ENCODE measurements around the gene SMTN.
"Not testable (repeated sequence)": the region's sequence is repeated elsewhere in the genome, so short reads cannot be mapped to it uniquely, and the experiment has no call there.

SMTN gene

DNA sequence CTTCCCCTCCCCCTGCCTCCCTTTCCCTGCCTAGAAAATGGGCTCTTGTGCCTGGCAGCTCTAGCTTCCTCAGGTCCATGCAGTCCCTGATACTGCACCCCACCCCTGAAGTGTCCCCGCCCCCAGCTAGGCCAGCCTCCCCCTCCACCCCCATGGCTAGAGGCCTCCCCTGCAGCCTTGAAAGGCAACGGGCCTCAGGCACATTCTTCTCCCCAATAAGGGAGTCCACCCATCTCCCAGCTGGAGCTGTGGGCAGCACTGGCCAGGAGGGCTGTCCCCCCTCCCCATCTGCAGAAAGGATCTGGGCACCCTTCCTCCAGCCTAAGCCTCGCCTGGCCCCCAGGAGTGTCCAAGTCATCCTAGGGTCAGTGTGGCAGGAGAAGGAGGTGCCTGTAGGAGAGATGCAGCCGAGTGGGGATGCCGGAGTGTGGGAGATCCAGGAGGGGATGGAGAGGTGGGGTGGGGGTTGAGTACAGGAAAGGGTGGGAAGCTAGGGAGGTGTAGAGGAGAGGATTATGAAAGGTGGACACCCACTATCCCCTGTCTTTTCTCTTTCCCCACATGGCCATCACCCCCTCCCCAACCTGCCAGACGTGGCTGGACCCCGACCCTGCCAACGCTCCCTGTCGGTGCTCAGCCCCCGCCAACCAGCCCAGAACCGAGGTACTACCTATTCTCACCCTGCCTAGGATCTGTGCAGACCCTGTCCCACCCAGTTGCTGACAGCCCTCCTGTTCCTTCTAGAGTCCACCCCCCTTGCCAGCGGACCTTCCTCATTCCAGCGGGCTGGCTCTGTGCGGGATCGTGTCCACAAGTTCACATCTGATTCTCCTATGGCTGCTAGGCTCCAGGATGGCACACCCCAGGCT is 9.3 kb downstream of the SMTN start:
- no peak for DNase-seq (ENCODE audit: low read depth)

DNA sequence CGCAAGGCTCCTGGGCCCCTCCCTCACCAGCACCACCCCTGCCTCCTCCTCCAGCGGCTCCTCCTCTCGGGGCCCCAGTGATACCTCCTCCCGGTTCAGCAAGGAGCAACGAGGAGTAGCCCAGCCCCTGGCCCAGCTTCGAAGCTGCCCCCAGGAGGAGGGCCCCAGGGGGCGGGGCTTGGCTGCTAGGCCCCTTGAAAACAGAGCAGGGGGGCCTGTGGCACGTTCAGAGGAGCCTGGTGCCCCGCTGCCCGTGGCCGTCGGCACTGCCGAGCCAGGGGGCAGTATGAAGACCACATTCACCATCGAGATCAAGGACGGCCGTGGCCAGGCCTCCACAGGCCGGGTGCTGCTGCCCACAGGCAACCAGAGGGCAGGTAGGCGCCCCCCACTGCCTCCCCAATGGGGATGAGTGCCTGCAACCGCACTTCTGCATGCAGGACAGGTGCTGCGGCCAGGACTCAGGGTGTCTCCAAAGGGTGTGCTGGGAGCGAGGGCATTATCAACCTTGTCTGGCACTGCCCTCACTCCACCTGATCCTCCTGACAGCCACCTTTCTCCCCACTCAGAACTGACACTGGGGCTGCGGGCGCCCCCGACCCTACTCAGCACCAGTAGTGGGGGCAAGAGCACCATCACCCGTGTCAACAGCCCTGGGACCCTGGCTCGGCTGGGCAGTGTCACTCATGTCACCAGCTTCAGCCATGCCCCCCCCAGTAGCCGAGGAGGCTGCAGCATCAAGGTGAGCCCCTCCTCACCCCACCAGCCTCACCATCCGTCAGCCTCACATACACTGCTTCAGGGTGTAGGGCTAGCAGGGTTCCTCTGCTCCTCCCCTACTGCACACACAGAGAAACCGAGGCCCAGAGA is 10.2 kb downstream of the SMTN start:
- no peak for DNase-seq (ENCODE audit: low read depth)

DNA sequence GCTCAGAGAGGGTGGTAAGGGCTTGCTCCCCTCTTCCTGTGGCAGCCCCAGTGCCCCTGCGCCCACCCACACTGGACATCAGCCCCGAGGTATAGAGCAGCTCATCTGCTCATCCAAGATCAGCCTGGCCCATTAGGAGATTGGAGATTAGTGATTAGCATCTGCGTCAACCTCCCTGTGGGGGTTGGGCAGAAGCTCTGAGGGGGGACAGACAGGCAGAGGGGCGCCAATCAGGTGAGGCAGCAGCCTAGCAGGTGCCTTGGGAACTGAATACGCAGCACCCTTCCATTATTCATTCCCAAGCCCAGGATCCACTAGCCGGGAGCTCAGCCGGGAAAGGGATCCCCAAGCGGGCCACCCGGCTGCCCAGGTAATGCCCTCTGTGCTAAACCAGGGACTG is 11.0 kb downstream of the SMTN start:
- no peak for DNase-seq (ENCODE audit: low read depth)

DNA sequence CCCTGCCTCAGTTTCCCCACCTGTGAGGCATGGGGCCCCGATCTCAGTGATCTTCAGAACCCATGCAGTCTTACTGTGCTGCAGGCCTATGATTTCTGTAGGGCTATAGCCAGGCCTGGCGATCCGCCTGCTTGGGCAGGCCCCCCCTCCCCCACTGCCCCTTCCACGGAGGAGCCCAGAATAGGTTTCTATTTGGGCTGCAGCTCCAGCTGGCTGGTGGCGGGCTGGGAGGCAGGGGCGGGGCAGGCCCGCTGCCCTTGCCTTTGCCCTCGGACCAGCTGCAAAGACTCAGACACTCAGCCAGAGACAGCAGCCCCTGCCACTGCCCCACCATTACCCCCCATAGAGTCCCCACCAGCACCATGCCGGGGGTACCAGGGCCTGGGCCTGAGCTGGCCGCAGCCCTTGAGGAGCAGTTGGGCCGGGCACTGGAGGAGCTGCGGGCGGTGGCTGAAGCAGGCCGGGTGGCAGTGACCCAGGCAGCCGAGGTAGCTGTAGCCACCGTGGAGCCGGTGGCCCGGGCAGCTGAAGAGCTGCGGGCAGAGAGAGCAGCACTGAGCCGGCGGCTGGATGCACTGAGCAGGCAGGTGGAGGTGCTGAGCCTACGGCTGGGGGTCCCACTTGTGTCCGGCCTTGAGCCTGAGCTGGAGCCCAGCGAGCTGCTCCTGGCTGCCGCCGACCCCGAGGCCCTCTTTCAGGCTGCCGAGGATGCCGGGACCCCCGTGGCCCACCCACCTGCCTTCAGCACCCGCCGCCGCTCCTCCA is 12.2 kb downstream of the SMTN start:
- no peak for DNase-seq (ENCODE audit: low read depth)

DNA sequence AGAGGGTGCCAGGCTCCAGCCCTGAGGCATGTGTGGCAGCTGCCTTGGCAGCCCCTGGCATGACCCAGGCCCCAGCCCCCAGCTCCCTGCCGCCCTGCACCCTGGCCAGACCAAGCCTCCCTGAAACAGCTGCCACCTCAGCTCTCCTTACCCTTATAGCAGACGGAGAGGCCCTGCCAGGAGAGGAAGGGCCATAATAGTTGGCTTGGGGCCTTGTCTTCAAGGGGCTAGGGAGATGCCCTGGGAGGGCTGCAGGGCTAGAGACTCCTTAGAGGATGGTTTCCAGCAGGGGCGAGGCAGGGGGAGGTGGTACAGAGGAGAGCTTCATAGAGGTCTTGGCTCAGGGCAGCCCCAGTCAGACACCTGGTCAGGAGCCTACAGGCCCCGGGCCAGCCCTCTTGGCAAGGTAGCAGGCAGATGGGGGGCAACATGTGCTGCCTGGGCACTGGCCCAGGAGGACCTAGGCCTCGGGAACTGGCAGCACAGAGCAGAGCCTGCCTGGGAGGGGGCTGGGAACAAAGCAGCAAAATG is 13.0 kb downstream of the SMTN start:
- DNase-seq (ENCODE audit: low read depth), result no peak

DNA sequence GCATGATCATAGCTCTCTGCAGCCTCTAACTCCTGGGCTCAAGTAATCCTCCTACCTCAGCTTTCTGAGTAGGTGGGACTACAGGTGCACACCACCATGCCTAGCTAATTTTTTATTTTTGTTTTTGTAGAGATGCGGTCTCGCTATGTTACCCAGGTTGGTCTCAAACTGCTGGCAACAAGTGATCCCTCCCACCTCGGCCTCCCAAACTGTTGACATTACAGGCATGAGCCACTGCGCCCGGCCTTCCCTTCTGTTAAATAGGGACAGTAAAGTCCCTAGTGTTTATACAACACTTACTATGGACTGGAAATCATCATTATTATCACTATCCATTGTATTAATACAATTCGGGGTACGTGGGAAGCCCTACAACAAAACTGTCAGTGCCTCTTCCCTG is 13.6 kb downstream of the SMTN start:
- DNase-seq (ENCODE audit: low read depth), result no peak

DNA sequence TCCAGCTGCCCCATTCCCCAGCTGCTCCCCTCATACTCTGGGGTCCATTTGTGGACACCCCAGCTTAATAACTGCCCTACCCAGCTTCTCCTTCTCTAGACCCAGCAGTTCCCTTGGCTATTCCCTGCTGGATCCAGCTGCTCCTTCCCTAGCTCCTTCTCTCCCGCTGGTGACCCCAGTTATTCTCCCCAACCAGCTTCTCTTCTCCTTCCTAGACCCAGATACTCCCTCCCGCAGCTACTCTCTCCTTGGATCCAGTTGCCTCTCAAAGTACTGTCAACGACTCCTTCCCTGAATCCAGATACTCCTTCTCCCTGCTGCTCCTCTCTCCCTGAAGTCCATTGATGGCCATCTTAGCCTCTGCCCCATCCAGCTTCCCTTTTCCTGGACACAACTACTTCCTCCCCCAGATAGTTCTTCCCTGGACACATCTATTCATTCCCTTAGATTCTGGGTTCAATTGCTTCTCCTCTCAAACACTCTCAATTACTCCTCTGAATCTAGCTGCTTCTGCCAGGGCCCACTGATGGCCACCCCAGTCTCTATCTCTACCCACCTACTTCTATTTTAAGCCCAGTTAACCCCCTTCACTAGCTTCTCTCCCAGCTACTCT is 14.6 kb downstream of the SMTN start:
- no peak for DNase-seq (ENCODE audit: low read depth)

DNA sequence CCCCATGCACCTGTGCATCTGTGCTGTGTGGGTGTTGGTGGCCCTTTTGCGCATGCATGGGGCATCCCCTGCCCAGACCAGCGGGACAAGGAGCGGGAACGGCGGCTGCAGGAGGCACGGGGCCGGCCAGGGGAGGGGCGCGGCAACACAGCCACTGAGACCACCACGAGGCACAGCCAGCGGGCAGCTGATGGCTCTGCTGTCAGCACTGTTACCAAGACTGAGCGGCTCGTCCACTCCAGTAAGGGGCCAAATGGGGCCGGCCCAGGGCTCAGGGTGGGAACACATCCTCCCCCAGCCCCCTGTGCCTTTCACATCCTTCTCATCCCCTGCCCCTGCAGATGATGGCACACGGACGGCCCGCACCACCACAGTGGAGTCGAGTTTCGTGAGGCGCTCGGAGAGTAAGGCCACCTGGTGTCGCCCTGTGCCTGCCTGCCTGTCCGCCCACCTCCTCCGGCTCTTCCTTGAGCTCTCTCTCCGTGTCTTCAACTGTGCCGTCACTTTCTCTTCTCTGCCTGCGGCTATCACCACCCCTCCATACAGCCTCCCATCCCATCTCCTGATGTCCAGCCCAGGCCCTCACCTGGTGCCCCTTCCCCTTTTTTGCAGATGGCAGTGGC is 15.7 kb downstream of the SMTN start:
- DNase-seq (ENCODE audit: low read depth), result no peak

DNA sequence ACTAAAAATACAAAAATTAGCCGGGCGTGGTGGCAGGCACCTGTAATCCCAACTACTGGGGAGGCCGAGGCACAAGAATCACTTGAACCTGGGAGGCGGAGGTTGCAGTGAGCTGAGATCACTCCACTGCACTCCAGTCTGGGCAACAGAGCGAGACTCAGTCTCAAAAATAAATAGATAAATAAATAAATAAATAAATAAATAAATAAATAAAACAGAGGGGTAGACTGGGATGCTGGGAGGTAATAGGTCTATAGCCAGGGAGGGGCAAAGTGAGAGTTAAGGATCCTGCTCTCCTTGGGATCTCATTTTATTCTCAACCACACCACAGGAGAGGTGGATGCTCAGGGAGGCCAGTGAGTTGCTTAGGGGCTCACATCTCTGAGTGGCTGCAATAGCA is 16.4 kb downstream of the SMTN start:
- DNase-seq (ENCODE audit: low read depth), result not testable (repeated sequence)

DNA sequence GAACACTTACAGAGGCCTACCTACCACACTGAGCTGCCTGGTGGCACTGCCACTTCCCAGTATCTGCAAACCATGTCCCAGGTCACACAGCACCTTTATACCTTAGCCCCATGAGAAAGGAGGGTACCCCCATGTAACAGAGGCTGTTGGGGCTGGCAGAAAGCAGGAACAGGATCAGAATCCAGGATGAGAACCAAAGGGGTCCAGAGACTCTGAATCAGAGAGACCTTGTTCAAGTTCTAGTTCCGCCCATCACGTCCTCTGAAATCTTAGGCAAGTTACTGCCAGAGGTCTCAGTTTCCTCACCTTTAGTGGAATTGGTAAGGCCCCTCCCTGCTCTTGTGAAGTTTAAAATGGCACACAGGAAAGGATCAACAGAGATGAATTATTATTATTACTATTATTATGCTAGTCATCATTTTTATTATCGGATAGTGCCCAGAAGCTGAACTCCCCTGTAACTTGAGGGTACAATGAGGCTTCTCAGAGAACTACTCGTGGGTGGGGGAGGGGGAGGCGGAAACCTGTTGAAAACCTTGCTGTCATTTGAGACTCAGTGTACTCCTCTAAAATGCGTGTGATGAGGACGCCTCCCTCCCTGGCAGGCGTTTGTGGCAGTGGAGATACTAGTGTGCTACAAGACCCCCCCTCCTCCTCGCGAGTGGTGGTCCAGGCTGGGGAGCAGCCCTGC is 17.0 kb downstream of the SMTN start:
- no peak for DNase-seq (ENCODE audit: low read depth)

DNA sequence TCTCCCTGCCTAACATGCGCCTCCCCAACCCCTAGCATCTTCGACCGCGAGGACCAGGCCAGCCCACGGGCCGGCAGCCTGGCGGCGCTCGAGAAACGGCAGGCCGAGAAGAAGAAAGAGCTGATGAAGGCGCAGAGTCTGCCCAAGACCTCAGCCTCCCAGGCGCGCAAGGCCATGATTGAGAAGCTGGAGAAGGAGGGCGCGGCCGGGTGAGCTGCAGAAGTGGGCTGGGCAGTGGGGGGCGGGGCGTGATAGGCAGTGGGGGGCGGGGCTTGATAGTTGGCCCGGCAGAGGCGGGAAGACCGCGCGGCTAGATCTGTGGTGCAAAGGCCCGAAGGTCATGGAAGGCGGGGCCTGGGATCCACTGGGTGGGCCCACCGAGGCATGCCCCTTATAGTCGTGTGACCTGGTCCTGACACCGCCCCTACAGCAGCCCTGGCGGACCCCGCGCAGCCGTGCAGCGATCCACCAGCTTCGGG is 17.6 kb downstream of the SMTN start:
- DNase-seq (ENCODE audit: low read depth), result no peak

DNA sequence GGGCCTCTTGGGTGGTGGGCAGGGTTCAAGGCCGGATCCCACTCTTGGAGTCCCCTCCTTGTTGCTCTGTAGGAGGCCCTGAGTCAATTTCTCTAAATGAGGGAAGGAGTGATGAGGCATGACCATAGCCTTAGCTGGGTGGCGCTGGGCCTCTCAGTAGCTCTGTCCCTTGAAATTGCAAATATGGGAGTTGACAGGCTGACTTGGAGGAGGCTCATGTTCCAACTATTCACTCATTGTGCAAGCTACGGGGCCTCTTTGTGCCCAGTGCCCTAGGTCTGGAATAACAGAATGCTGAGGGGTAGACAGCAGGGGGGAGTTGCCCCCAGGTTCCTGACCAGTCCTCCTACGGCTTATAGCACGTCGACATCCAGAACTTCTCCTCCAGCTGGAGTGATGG is 18.3 kb downstream of the SMTN start:
- DNase-seq (ENCODE audit: low read depth), result no peak

DNA sequence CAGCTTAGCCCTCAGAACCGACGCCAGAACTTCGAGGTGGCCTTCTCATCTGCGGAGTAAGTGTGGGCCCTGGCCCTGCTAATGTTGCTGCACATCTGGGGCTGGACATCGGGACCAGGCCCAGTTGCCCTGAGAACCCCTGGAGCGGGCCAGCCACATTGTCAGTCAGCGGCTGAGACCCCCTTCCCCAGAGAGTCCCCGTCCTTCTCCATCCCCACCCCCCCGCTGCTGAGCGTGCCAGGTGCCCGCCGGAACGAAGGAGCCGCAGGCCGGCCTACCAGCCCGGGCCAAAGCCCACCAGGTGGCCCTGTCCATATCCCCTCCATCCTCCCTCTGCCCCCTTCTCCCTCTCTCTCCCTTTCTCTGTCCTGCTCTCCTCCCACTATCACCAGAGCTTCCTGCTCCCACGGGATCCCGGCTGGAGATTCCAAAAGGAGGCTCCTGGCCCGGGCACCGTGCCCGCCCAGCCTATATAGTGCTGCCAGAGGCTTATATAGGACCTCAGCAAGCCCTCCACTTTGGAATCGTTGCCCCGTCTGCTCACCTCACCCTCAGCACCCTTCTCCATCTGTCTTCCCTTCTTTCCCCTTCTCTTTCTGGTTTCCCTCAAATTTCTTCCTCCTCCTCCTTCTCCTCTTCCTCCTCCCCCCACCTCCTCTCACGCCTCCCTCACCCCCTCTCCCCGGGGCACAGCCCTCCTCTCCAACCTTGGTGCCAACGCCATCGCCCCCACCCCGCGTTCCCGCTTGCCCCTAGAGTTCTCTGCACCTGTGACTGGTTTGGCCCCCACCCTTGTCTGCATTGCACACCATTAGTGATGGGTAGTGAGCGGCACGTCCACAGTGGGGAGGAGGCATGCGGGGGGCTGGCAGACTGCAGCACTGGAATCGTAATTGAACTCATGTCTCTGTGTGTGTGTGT is 19.0 kb downstream of the SMTN start:
- no peak for DNase-seq (ENCODE audit: low read depth)

DNA sequence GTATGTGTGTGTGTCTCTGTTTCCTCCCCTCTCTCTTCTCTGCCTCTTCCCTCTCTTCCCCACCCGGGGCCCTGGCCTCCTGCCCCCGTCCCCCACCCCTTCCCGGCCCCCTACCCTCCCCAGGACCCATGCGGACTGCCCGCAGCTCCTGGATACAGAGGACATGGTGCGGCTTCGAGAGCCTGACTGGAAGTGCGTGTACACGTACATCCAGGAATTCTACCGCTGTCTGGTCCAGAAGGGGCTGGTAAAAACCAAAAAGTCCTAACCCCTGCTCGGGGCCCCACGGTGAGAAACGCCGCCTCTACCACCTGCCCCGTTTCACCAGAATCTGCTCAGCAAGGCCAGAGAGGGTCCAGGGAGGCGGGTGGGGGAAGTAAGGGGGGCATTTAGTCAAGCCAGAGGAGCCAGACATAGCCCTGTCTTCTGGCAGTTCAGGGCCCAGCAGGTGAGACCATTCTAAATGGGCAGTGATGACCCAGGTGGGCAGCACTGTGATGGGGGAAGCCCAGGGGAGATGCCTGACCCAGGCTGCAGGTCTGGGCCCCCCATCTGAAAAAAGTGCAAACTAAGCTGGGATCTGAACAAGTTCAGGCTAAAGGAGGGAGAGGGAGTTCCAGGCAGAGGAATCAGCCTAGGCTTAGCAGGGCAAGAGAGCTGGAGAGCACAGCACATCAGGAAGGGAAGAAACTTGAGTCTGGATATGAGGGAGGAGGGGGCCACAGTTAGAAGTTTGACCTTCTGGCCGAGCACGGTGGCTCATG is 19.8 kb downstream of the SMTN start:
- DNase-seq (ENCODE audit: low read depth), result no peak

DNA sequence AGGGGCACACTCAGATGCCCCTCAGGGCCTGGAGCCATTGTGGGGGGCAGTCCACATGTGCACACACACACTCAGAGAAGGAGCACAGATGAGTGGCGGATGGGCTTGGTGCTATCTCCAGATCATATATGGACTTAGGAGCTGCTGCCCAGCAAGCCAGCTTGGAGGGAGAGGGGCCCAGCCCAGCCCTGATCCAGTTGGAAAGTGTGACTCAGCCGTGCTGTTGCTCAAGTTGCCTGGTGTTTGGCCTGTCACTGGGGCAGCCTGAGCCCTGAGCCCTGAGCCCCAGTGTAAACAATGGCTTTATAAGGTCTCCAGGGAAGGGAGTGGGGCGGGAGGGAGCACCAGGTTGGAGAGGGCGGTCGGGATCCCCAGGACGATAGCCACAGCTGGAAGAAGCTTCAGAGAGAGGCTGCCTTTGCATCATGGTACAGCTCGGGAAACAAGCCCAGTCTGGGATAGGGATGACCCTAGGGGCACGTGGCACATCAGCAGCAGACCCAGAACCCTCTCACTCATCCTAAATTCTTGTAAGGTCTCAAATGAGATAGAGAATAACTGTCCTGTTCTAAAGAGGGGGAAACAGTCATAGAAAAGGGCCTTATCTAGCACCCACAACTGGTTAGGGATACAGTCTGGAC is 21.4 kb downstream of the SMTN start:
- no peak for DNase-seq (ENCODE audit: low read depth)

DNA sequence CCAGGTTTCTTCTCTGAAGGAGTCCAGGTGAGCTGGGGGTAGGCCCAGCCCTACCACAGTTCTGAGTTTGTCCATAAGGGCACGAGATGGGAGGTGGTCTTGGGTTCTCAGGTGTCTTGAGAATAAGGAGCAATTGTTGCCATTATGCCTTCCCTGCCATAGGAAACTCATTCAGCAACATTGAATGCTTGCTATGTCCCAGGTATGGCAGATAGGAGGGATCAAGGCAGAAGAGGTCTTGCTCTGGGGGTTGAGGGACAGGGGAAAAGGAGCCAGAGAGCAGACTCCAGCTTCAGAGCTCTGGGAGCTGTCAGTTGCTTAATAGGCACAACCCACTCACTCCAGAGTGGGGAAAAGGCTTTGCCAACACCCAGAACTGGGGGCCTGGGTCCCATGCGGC is 22.0 kb downstream of the SMTN start:
- no peak for DNase-seq (ENCODE audit: low read depth)

DNA sequence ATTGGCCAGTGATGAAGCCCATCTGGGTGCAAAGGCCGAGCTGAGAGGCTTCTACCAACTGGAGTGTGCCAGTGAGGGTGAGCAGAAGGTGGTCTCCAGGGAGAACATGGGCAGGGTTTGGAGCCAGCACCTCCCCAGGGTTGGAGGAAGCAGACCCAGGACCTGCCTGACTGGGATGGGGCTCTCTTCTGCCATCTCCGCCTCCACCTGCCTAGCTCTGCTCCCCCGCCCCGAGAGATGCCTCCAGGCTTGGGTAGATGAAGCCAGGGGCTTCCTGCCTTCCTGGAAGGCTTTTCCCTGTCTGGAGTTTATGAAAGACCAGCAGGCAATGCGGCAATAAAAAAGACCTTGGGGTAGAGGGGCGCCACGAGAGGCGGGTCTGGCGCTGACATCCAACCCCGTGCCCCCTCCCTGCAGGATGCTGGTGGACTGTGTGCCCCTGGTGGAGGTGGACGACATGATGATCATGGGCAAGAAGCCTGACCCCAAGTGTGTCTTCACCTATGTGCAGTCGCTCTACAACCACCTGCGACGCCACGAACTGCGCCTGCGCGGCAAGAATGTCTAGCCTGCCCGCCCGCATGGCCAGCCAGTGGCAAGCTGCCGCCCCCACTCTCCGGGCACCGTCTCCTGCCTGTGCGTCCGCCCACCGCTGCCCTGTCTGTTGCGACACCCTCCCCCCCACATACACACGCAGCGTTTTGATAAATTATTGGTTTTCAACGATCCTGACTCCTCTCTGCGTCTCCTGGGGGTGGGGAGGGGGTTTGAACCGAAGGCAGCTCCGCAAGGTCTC is 23.0 kb downstream of the SMTN start:
- DNase-seq (ENCODE audit: low read depth), result no peak
